GM23338 (cell line): Measurements from ENCODE around the gene KCTD1. TPM values are rescaled to one million over a fixed set of nuclear protein-coding genes. Genes with fewer than 3 reads are reported as not detected.

Source experiments
- ATAC-seq: fragments of 200-7000 bp; cut with Tn5 transposase; 3 replicates; pipeline ENCODE4 v1.9.1; 2020
- DNase-seq: peaks from one replicate; pipeline ENCODE4 v3.0.0-alpha.2; 2015; ENCODE audit warnings: low spot score
- H2AFZ ChIP-seq: fragments of 200-600 bp; sonication (generic); 2 replicates; pipeline ENCODE4 v1.8.0; 2016; ENCODE audit warnings: antibody characterized with exemption, mild to moderate bottlenecking, moderate library complexity
- H3F3A ChIP-seq: fragments of 200-600 bp; sonication (generic); replicated peaks from 2 replicates; pipeline ENCODE4 v1.8.0; 2017; ENCODE audit warnings: antibody characterized with exemption, mixed run types, low read depth
- H3K27ac ChIP-seq: fragments of 200-600 bp; sonication (generic); 2 replicates; pipeline ENCODE4 v1.6.1; 2016; ENCODE audit warnings: low read depth
- H3K27me3 ChIP-seq: fragments of 200-600 bp; sonication (generic); 2 replicates; pipeline ENCODE4 v1.8.0; 2016; ENCODE audit warnings: mild to moderate bottlenecking, mixed run types, moderate library complexity; ENCODE audit not compliant: insufficient read depth
- H3K36me3 ChIP-seq: fragments of 200-600 bp; sonication (generic); 2 replicates; pipeline ENCODE4 v1.8.0; 2016; ENCODE audit warnings: mild to moderate bottlenecking; ENCODE audit not compliant: insufficient read depth
- H3K4me1 ChIP-seq: fragments of 200-600 bp; sonication (generic); 2 replicates; pipeline ENCODE4 v1.8.0; 2016; ENCODE audit warnings: mild to moderate bottlenecking, moderate library complexity; ENCODE audit not compliant: insufficient read depth
- H3K4me2 ChIP-seq: fragments of 200-600 bp; sonication (generic); 2 replicates; pipeline ENCODE4 v1.7.1; 2017; ENCODE audit warnings: mixed run types
- H3K4me3 ChIP-seq: fragments of 200-600 bp; sonication (generic); 2 replicates; pipeline ENCODE4 v1.6.1; 2016; ENCODE audit warnings: mixed run types
- H3K79me2 ChIP-seq: fragments of 200-600 bp; sonication (generic); replicated peaks from 2 replicates; pipeline ENCODE4 v1.8.0; 2017; ENCODE audit warnings: mild to moderate bottlenecking; ENCODE audit not compliant: insufficient read depth
- H3K9me2 ChIP-seq: fragments of 200-600 bp; sonication (generic); 2 replicates; pipeline ENCODE4 v1.8.0; 2017; ENCODE audit not compliant: insufficient read depth
- H4K20me1 ChIP-seq: fragments of 200-600 bp; sonication (generic); replicated peaks from 2 replicates; pipeline ENCODE4 v1.8.0; 2017; ENCODE audit warnings: mild to moderate bottlenecking; ENCODE audit not compliant: insufficient read depth
- H3K27ac Mint-ChIP-seq: 2 replicates; pipeline ENCODE4 v1.8.0; 2020; ENCODE audit warnings: inconsistent platforms, mild to moderate bottlenecking, moderate library complexity, mixed read lengths
- H3K27me3 Mint-ChIP-seq: 3 replicates; pipeline ENCODE4 v1.8.0; 2022; ENCODE audit warnings: low read depth, mild to moderate bottlenecking, moderate library complexity, mixed read lengths, inconsistent platforms; ENCODE audit not compliant: insufficient read depth, poor library complexity
- H3K36me3 Mint-ChIP-seq: 3 replicates; pipeline ENCODE4 v1.8.0; 2021; ENCODE audit warnings: low read depth, mild to moderate bottlenecking, inconsistent platforms, moderate library complexity, mixed read lengths
- H3K4me1 Mint-ChIP-seq: 3 replicates; pipeline ENCODE4 v1.8.0; 2020; ENCODE audit warnings: mild to moderate bottlenecking, inconsistent platforms, mixed read lengths
- H3K4me3 Mint-ChIP-seq: 3 replicates; pipeline ENCODE4 v1.8.0; 2021; ENCODE audit warnings: moderate library complexity, mild to moderate bottlenecking, inconsistent platforms, mixed read lengths
- H3K9me3 Mint-ChIP-seq: 3 replicates; pipeline ENCODE4 v1.8.0; 2020; ENCODE audit warnings: moderate library complexity, mild to moderate bottlenecking, inconsistent platforms, mixed read lengths
- EZH2phosphoT487 ChIP-seq: fragments of 200-600 bp; sonication (generic); IDR thresholded peaks from one replicate; pipeline ENCODE4 v1.8.1; 2018; ENCODE audit warnings: antibody characterized with exemption; ENCODE audit not compliant: unreplicated experiment
- JUNB ChIP-seq: IDR thresholded peaks from one replicate; pipeline ENCODE4 v1.6.1; 2016; ENCODE audit warnings: antibody characterized with exemption; ENCODE audit not compliant: unreplicated experiment
- STAT1 ChIP-seq: IDR thresholded peaks from one replicate; pipeline ENCODE4 v1.6.1; 2016; ENCODE audit warnings: antibody characterized with exemption; ENCODE audit not compliant: unreplicated experiment
- polyA plus RNA-seq: library from polyadenylated mRNA; unstranded; fragments of >200 nt; fragmentation: Nextera tagmentation; extraction: Ambion mirVana; gene quantifications from 2 replicates; pipeline ENCODE4 v1.2.1, GENCODE V29; 2016
- total RNA-seq: library from RNA; depleted of rRNA; stranded (reverse); fragments of >200 nt; shearing (Covaris generic); gene quantifications from 2 replicates; pipeline ENCODE4 v1.2.3, GENCODE V29; 2014
- TF ChIP-seq, protein P1 (sequence below), 2 experiments: fragments of 200-600 bp in 1 of 2; sonication (generic) in 1 of 2; conservative IDR thresholded peaks; 2 replicates each; pipeline versions ENCODE4 v1.5.1 to v1.6.1; 2016 to 2017; ENCODE audit warnings: antibody characterized with exemption in 2 of 2, low read depth in 2 of 2, mild to moderate bottlenecking in 2 of 2, moderate library complexity in 1 of 2
- TF ChIP-seq, protein P2 (sequence below): fragments of 250-450 bp; sonication (Bioruptor Pico); IDR thresholded peaks from 2 replicates; pipeline ENCODE4 v1.5.0; 2020; ENCODE audit warnings: mild to moderate bottlenecking, moderate library complexity
- TF ChIP-seq, protein P3 (sequence below): IDR thresholded peaks from one replicate; pipeline ENCODE4 v1.6.1; 2018; ENCODE audit warnings: antibody characterized with exemption; ENCODE audit not compliant: unreplicated experiment

KCTD1 gene
- total and polyA plus RNA-seq, 2 experiments from 2014 or later: 7.1 to 20.5 TPM

DNA sequence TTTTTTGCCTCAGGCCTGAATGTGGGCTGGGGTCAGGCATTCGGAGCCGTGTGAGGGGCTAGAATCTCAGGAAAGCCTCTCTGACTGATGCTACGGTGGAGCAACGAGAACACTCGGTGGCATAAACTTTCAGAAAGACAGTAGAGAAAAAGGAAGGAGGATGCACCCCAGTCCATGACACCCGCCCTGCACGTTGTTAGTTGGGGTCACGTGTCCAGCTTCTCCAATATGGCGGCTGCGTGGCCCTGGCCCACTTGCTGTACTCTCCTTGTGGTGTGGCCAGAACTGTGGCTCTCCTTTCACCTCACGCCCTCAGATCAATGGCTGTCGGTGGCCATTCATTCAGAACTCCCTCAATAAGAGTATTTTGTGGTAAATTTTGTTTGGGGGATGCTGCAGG is 131.2 kb downstream of the KCTD1 start:
- H3K27me3 ChIP-seq: no peaks in the 10 kb centered on the region
- H3K9me2 ChIP-seq: peaks cover 13% of the 10 kb centered on the region
- peaks cover 12% of the 10 kb centered on the region for H3K27me3 Mint-ChIP-seq
- no peak overlapping the region for H3K27ac Mint-ChIP-seq
- peak overlapping the region; percentile 74 for H2AFZ ChIP-seq
- no peaks in the 10 kb centered on the region for H3K79me2 ChIP-seq
- peaks cover 2% of the 10 kb centered on the region for H3K36me3 ChIP-seq
- TF ChIP-seq, protein P1, sequence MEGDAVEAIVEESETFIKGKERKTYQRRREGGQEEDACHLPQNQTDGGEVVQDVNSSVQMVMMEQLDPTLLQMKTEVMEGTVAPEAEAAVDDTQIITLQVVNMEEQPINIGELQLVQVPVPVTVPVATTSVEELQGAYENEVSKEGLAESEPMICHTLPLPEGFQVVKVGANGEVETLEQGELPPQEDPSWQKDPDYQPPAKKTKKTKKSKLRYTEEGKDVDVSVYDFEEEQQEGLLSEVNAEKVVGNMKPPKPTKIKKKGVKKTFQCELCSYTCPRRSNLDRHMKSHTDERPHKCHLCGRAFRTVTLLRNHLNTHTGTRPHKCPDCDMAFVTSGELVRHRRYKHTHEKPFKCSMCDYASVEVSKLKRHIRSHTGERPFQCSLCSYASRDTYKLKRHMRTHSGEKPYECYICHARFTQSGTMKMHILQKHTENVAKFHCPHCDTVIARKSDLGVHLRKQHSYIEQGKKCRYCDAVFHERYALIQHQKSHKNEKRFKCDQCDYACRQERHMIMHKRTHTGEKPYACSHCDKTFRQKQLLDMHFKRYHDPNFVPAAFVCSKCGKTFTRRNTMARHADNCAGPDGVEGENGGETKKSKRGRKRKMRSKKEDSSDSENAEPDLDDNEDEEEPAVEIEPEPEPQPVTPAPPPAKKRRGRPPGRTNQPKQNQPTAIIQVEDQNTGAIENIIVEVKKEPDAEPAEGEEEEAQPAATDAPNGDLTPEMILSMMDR (conservative IDR thresholded peaks at IDR 0.05; ENCODE audit: low read depth in 2 of 2): peak in 1 of 2 experiments; percentile 44; a peak in 2 of 4 replicates
- no peak for TF ChIP-seq EZH2phosphoT487
- TF ChIP-seq JUNB: no peak
- TF ChIP-seq, protein P2, sequence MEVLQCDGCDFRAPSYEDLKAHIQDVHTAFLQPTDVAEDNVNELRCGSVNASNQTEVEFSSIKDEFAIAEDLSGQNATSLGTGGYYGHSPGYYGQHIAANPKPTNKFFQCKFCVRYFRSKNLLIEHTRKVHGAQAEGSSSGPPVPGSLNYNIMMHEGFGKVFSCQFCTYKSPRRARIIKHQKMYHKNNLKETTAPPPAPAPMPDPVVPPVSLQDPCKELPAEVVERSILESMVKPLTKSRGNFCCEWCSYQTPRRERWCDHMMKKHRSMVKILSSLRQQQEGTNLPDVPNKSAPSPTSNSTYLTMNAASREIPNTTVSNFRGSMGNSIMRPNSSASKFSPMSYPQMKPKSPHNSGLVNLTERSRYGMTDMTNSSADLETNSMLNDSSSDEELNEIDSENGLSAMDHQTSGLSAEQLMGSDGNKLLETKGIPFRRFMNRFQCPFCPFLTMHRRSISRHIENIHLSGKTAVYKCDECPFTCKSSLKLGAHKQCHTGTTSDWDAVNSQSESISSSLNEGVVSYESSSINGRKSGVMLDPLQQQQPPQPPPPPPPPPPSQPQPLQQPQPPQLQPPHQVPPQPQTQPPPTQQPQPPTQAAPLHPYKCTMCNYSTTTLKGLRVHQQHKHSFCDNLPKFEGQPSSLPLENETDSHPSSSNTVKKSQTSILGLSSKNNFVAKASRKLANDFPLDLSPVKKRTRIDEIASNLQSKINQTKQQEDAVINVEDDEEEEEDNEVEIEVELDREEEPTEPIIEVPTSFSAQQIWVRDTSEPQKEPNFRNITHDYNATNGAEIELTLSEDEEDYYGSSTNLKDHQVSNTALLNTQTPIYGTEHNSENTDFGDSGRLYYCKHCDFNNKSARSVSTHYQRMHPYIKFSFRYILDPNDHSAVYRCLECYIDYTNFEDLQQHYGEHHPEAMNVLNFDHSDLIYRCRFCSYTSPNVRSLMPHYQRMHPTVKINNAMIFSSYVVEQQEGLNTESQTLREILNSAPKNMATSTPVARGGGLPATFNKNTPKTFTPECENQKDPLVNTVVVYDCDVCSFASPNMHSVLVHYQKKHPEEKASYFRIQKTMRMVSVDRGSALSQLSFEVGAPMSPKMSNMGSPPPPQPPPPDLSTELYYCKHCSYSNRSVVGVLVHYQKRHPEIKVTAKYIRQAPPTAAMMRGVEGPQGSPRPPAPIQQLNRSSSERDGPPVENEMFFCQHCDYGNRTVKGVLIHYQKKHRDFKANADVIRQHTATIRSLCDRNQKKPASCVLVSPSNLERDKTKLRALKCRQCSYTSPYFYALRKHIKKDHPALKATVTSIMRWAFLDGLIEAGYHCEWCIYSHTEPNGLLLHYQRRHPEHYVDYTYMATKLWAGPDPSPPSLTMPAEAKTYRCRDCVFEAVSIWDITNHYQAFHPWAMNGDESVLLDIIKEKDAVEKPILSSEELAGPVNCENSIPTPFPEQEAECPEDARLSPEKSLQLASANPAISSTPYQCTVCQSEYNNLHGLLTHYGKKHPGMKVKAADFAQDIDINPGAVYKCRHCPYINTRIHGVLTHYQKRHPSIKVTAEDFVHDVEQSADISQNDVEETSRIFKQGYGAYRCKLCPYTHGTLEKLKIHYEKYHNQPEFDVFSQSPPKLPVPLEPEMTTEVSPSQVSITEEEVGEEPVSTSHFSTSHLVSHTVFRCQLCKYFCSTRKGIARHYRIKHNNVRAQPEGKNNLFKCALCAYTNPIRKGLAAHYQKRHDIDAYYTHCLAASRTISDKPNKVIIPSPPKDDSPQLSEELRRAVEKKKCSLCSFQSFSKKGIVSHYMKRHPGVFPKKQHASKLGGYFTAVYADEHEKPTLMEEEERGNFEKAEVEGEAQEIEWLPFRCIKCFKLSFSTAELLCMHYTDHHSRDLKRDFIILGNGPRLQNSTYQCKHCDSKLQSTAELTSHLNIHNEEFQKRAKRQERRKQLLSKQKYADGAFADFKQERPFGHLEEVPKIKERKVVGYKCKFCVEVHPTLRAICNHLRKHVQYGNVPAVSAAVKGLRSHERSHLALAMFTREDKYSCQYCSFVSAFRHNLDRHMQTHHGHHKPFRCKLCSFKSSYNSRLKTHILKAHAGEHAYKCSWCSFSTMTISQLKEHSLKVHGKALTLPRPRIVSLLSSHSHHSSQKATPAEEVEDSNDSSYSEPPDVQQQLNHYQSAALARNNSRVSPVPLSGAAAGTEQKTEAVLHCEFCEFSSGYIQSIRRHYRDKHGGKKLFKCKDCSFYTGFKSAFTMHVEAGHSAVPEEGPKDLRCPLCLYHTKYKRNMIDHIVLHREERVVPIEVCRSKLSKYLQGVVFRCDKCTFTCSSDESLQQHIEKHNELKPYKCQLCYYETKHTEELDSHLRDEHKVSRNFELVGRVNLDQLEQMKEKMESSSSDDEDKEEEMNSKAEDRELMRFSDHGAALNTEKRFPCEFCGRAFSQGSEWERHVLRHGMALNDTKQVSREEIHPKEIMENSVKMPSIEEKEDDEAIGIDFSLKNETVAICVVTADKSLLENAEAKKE (CRISPR knock-in tag): no peak
- TF ChIP-seq, protein P3, sequence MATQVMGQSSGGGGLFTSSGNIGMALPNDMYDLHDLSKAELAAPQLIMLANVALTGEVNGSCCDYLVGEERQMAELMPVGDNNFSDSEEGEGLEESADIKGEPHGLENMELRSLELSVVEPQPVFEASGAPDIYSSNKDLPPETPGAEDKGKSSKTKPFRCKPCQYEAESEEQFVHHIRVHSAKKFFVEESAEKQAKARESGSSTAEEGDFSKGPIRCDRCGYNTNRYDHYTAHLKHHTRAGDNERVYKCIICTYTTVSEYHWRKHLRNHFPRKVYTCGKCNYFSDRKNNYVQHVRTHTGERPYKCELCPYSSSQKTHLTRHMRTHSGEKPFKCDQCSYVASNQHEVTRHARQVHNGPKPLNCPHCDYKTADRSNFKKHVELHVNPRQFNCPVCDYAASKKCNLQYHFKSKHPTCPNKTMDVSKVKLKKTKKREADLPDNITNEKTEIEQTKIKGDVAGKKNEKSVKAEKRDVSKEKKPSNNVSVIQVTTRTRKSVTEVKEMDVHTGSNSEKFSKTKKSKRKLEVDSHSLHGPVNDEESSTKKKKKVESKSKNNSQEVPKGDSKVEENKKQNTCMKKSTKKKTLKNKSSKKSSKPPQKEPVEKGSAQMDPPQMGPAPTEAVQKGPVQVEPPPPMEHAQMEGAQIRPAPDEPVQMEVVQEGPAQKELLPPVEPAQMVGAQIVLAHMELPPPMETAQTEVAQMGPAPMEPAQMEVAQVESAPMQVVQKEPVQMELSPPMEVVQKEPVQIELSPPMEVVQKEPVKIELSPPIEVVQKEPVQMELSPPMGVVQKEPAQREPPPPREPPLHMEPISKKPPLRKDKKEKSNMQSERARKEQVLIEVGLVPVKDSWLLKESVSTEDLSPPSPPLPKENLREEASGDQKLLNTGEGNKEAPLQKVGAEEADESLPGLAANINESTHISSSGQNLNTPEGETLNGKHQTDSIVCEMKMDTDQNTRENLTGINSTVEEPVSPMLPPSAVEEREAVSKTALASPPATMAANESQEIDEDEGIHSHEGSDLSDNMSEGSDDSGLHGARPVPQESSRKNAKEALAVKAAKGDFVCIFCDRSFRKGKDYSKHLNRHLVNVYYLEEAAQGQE: no peak
- no peak for TF ChIP-seq STAT1
- no peak overlapping the region for H3K4me2 ChIP-seq
- ATAC-seq (no peak), DNase-seq (no peak)
- no peak overlapping the region for H3K27ac ChIP-seq
- H3K36me3 Mint-ChIP-seq: no peaks in the 10 kb centered on the region
- peaks cover 33% of the 10 kb centered on the region for H3K4me1 ChIP-seq
- H4K20me1 ChIP-seq: no peaks in the 10 kb centered on the region
- H3K4me3 ChIP-seq: no peak overlapping the region
- no peaks in the 10 kb centered on the region; the same call in 2 of the 3 replicates for H3K9me3 Mint-ChIP-seq
- peaks cover 6% of the 10 kb centered on the region; the same call in 1 of the 2 replicates for H3F3A ChIP-seq
- H3K4me1 Mint-ChIP-seq: peaks cover 2% of the 10 kb centered on the region
- no peak overlapping the region for H3K4me3 Mint-ChIP-seq
